HepG2 (cell line): Measurements from ENCODE around the gene RAB6B. TPM values are rescaled to one million over a fixed set of nuclear protein-coding genes. Genes with fewer than 3 reads are reported as not detected.

ENCODE experiments used
- BCL6 ChIP-seq: IDR thresholded peaks from 2 replicates; pipeline ENCODE4 v1.6.1; 2016; ENCODE audit warnings: missing genetic modification reagents, missing compliant biosample characterization
- FOXA1 ChIP-seq, 2 experiments: fragments of 450-650 bp in 1 of 2; sonication (generic) in 1 of 2; formaldehyde crosslinking in 1 of 2; IDR thresholded peaks; 2 replicates each; pipeline versions ENCODE4 v1.4.0 to v1.6.1; 2016 to 2020; ENCODE audit warnings: missing genetic modification reagents in 1 of 2
- MIXL1 ChIP-seq: IDR thresholded peaks from 2 replicates; pipeline ENCODE4 v1.6.1; 2016
- MZF1 ChIP-seq: sonication (generic); formaldehyde crosslinking; IDR thresholded peaks from 2 replicates; pipeline ENCODE4 v1.8.1; 2023; ENCODE audit warnings: mild to moderate bottlenecking, missing genetic modification reagents, borderline replicate concordance
- NCOA5 ChIP-seq: sonication (generic); formaldehyde crosslinking; IDR thresholded peaks from 2 replicates; pipeline ENCODE4 v1.4.0; 2020; ENCODE audit warnings: missing genetic modification reagents
- ZBTB42 ChIP-seq: sonication (generic); formaldehyde crosslinking; IDR thresholded peaks from 2 replicates; pipeline ENCODE4 v1.5.0; 2020; ENCODE audit warnings: mild to moderate bottlenecking, missing genetic modification reagents
- ZFP90 ChIP-seq: sonication (generic); formaldehyde crosslinking; IDR thresholded peaks from 2 replicates; pipeline ENCODE4 v1.8.0; 2022; ENCODE audit warnings: missing genetic modification reagents, mild to moderate bottlenecking, inconsistent platforms, borderline replicate concordance
- ZNF460 ChIP-seq: sonication (generic); formaldehyde crosslinking; IDR thresholded peaks from 2 replicates; pipeline ENCODE4 v1.5.1; 2020; ENCODE audit warnings: missing genetic modification reagents, mild to moderate bottlenecking, borderline replicate concordance
- polyA plus RNA-seq, 8 experiments: library from polyadenylated mRNA; depleted of rRNA in 3 of 8; stranded (reverse) in 7 of 8; unstranded in 1 of 8; fragments of >200 nt; fragmentation: Illumina TruSeq in 4 of 8; extraction: Trizol in 4 of 8; gene quantifications; 2 replicates each; pipeline versions ENCODE4 v1.2.1 to v1.2.3, GENCODE V29; 2011 to 2016; ENCODE audit warnings: low read depth in 4 of 8, missing spikeins in 1 of 8, mixed read lengths in 1 of 8; ENCODE audit not compliant: insufficient read depth in 1 of 8
- total RNA-seq, 5 experiments: library from RNA; depleted of rRNA; stranded (reverse); fragments of >200 nt; fragmentation: Illumina TruSeq; extraction: Trizol; gene quantifications; 2 replicates each; pipeline ENCODE4 v1.2.3, GENCODE V29; 2016; ENCODE audit warnings: low read depth in 1 of 5
- TF ChIP-seq, protein P1 (sequence below): IDR thresholded peaks from 2 replicates; pipeline ENCODE4 v1.6.1; 2016; ENCODE audit warnings: low read depth, missing genetic modification reagents, missing compliant biosample characterization
- TF ChIP-seq, protein P2 (sequence below): sonication (generic); formaldehyde crosslinking; IDR thresholded peaks from 2 replicates; pipeline ENCODE4 v1.4.0; 2020; ENCODE audit warnings: mild to moderate bottlenecking, missing genetic modification reagents, borderline replicate concordance
- TF ChIP-seq, protein P3 (sequence below): sonication (generic); formaldehyde crosslinking; IDR thresholded peaks from 2 replicates; pipeline ENCODE4 v1.5.1; 2020; ENCODE audit warnings: missing genetic modification reagents, mild to moderate bottlenecking, borderline replicate concordance

Gene RAB6B
- total and polyA plus RNA-seq, 2 of the 13 experiments (the other 11 are each of a cell fraction or from before 2014, with no cell fraction given) = 0.16 TPM; not detected in 1

DNA sequence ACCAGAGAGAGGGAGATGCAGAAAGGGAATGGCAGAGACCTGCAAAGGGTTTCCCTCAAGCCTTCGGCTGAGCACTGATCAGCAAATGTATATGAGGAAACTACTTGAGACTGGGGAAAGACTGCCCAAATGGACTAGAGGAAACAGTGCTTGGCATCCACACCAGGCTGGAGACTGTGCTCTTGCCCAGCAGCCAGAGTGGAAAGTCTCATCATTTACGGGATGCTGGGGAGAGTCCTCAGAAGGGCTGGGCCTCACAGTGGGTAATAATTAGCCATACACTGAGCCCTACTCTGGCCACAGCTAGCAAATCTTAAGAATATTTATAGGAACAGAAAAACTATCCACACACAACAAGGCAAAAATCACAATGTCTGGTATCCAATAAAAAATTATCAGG, 18.5 kb downstream of the RAB6B start (continued):
- TF ChIP-seq, protein P1, sequence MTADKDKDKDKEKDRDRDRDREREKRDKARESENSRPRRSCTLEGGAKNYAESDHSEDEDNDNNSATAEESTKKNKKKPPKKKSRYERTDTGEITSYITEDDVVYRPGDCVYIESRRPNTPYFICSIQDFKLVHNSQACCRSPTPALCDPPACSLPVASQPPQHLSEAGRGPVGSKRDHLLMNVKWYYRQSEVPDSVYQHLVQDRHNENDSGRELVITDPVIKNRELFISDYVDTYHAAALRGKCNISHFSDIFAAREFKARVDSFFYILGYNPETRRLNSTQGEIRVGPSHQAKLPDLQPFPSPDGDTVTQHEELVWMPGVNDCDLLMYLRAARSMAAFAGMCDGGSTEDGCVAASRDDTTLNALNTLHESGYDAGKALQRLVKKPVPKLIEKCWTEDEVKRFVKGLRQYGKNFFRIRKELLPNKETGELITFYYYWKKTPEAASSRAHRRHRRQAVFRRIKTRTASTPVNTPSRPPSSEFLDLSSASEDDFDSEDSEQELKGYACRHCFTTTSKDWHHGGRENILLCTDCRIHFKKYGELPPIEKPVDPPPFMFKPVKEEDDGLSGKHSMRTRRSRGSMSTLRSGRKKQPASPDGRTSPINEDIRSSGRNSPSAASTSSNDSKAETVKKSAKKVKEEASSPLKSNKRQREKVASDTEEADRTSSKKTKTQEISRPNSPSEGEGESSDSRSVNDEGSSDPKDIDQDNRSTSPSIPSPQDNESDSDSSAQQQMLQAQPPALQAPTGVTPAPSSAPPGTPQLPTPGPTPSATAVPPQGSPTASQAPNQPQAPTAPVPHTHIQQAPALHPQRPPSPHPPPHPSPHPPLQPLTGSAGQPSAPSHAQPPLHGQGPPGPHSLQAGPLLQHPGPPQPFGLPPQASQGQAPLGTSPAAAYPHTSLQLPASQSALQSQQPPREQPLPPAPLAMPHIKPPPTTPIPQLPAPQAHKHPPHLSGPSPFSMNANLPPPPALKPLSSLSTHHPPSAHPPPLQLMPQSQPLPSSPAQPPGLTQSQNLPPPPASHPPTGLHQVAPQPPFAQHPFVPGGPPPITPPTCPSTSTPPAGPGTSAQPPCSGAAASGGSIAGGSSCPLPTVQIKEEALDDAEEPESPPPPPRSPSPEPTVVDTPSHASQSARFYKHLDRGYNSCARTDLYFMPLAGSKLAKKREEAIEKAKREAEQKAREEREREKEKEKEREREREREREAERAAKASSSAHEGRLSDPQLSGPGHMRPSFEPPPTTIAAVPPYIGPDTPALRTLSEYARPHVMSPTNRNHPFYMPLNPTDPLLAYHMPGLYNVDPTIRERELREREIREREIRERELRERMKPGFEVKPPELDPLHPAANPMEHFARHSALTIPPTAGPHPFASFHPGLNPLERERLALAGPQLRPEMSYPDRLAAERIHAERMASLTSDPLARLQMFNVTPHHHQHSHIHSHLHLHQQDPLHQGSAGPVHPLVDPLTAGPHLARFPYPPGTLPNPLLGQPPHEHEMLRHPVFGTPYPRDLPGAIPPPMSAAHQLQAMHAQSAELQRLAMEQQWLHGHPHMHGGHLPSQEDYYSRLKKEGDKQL (CRISPR knock-in tag) = no peak
- TF ChIP-seq MZF1 (CRISPR knock-in tag) = no peak
- TF ChIP-seq NCOA5 = no peak
- TF ChIP-seq, protein P2, sequence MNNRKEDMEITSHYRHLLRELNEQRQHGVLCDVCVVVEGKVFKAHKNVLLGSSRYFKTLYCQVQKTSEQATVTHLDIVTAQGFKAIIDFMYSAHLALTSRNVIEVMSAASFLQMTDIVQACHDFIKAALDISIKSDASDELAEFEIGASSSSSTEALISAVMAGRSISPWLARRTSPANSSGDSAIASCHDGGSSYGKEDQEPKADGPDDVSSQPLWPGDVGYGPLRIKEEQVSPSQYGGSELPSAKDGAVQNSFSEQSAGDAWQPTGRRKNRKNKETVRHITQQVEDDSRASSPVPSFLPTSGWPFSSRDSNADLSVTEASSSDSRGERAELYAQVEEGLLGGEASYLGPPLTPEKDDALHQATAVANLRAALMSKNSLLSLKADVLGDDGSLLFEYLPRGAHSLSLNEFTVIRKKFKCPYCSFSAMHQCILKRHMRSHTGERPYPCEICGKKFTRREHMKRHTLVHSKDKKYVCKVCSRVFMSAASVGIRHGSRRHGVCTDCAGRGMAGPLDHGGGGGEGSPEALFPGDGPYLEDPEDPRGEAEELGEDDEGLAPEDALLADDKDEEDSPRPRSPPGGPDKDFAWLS (CRISPR knock-in tag) = no peak
- TF ChIP-seq, protein P3, sequence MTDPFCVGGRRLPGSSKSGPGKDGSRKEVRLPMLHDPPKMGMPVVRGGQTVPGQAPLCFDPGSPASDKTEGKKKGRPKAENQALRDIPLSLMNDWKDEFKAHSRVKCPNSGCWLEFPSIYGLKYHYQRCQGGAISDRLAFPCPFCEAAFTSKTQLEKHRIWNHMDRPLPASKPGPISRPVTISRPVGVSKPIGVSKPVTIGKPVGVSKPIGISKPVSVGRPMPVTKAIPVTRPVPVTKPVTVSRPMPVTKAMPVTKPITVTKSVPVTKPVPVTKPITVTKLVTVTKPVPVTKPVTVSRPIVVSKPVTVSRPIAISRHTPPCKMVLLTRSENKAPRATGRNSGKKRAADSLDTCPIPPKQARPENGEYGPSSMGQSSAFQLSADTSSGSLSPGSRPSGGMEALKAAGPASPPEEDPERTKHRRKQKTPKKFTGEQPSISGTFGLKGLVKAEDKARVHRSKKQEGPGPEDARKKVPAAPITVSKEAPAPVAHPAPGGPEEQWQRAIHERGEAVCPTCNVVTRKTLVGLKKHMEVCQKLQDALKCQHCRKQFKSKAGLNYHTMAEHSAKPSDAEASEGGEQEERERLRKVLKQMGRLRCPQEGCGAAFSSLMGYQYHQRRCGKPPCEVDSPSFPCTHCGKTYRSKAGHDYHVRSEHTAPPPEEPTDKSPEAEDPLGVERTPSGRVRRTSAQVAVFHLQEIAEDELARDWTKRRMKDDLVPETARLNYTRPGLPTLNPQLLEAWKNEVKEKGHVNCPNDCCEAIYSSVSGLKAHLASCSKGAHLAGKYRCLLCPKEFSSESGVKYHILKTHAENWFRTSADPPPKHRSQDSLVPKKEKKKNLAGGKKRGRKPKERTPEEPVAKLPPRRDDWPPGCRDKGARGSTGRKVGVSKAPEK = no peak
- TF ChIP-seq ZFP90 (CRISPR knock-in tag) = no peak
- no peak for TF ChIP-seq ZBTB42
- TF ChIP-seq ZNF460 = no peak
- no peak for TF ChIP-seq FOXA1 (IDR thresholded peaks at IDR 0.05)
- no peak for TF ChIP-seq FOXA1 (CRISPR knock-in tag; IDR thresholded peaks at IDR 0.05)
- TF ChIP-seq BCL6 (CRISPR knock-in tag) = no peak
- no peak for TF ChIP-seq MIXL1 (CRISPR knock-in tag)
